Measurements from ENCODE around the gene CRLF3.
A peak's percentile ranks its signal among the peaks of the same experiment; 100 is the strongest.
"Not testable (repeated sequence)": the region's sequence is repeated elsewhere in the genome, so short reads cannot be mapped to it uniquely, and the experiment has no call there.

Gene CRLF3

GRCh38 chr17:30742669-30743068, 81.8 kb downstream of the CRLF3 start:
- H3K27me3 Mint-ChIP-seq, CTCF ChIA-PET, H3K4me3 Mint-ChIP-seq, H3K4me1 Mint-ChIP-seq, H3K27ac Mint-ChIP-seq, DNase-seq, H3K9me3 Mint-ChIP-seq: not testable (repeated sequence)
- H3K36me3 Mint-ChIP-seq, result peaks cover 38% of the 10 kb centered on the region

DNA sequence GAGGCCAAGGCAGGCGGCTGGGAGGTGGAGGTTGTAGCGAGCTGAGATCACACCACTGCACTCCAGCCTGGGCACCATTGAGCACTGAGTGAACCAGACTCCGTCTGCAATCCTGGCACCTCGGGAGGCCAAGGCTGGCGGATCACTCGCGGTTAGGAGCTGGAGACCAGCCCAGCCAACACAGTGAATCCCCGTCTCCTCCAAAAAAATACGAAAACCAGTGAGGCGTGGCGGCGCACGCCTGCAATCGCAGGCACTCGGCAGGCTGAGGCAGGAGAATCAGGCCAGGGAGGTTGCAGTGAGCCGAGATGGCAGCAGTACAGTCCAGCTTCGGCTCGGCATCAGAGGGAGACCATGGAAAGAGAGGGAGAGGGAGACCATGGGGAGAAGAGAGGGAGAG, 88.1 kb downstream of the CRLF3 start:
- CTCF ChIA-PET, result not testable (repeated sequence)

DNA sequence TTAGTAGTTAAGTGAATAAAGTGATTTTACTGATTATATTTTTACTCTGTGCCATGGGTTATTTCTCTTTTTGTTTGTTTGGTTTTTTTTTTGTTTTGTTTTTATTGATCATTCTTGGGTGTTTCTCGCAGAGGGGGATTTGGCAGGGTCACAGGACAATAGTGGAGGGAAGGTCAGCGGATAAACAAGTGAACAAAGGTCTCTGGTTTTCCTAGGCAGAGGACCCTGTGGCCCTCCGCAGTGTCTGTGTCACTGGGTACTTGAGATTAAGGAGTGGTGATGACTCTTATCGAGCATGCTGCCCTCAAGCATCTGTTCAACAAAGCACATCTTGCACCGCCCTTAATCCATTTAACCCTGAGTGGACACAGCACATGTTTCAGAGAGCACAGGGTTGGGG, 88.8 kb downstream of the CRLF3 start:
- H3K9me3 Mint-ChIP-seq, H3K4me3 Mint-ChIP-seq, H3K27ac Mint-ChIP-seq, H3K27me3 Mint-ChIP-seq, DNase-seq, CTCF ChIA-PET: not testable (repeated sequence)
- peaks cover 34% of the 10 kb centered on the region for H3K4me1 Mint-ChIP-seq
- H3K36me3 Mint-ChIP-seq, result peaks cover 38% of the 10 kb centered on the region

More for the DNA sequence above, 88.1 kb downstream of the CRLF3 start:
- peaks cover 44% of the 10 kb centered on the region for H3K36me3 Mint-ChIP-seq
- not testable (repeated sequence) for H3K27me3 Mint-ChIP-seq, H3K4me3 Mint-ChIP-seq, H3K9me3 Mint-ChIP-seq, H3K27ac Mint-ChIP-seq, DNase-seq
- H3K4me1 Mint-ChIP-seq, result peaks cover 36% of the 10 kb centered on the region

DNA sequence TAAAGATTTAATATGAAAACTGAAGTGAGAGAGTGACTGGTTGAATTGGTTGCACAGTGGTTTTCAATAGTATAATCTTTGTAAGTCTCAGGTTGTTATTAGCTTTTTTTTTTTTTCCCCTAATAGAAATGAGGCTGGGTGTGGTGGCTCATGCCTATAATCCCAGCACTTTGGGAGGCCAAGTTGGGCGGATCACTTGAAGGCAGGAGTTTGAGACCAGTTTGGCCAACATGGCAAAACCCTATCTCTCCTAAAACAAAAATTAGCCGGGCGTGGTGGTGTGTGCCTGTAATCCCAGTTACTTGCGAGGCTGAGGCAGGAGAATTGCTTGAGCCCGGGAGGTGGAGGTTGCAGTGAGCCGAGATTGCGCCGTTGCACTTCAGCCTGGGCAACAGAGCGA, 89.3 kb downstream of the CRLF3 start:
- H3K9me3 Mint-ChIP-seq, CTCF ChIA-PET, H3K27me3 Mint-ChIP-seq, H3K4me3 Mint-ChIP-seq, DNase-seq, H3K27ac Mint-ChIP-seq: not testable (repeated sequence)
- peaks cover 39% of the 10 kb centered on the region for H3K4me1 Mint-ChIP-seq
- peaks cover 35% of the 10 kb centered on the region for H3K36me3 Mint-ChIP-seq

GRCh38 chr17:30734153-30734552, 90.3 kb downstream of the CRLF3 start:
- H3K9me3 Mint-ChIP-seq, CTCF ChIA-PET, H3K27ac Mint-ChIP-seq, DNase-seq, H3K27me3 Mint-ChIP-seq: not testable (repeated sequence)
- Mint-ChIP-seq H3K4me1 (peaks cover 47% of the 10 kb centered on the region), H3K4me3 (peak overlapping the region; percentile 21), H3K36me3 (peaks cover 30% of the 10 kb centered on the region)

All from activated naive CD4-positive, alpha-beta T cell treated with anti-CD3 and anti-CD28 coated beads, Interleukin-2, amount 10 ng/mL, durations not matched to agents 7 days and 5 days (primary cell).